Activated CD8-positive, alpha-beta memory T cell treated with anti-CD3 and anti-CD28 coated beads for 24 hours (primary cell): ENCODE results near the gene IGFALS.

Source experiments
- DNase-seq: peaks from one replicate; pipeline ENCODE4 v3.0.0-alpha.2; 2020

IGFALS gene

DNA sequence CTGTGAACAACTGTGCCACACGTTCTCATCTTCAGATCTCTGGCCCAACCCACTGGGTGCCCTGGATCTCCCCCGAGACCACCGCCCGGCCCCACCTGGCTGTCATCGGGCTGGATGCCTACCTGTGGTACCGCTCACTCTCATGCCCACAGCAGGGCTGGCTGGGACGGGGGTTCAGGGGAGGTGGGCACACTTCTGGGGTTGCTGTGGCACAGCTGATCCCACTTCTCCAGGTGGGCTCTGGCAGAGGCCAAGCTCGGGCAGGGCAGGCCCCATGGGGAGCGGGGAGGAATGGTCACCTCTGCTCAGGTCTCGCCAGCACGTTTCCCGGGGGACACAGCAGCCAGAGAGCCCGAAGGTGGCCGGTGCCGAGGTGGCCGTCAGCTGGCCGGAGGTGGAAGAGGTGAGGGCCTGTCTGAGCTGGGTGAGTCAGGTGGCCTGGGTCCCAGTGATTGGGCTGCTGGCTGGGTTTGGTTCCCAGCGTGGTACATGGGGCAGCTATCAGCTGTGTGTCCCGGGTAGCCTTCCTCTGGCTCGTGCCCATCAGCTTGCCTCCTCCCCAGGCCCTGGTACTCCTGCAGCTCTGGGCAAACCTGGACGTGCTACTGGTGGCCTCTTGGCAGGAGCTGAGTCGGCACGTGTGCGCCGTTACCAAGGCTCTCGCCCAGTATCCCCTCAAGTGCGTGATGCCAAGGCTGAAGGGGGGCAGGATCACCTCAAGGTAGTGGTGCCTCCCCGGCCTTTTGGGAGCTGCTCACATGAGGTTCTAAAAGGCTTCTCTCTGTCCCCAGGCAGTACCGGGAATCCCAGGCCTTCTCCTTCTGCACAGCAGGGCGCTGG lies 18.3 kb downstream of the IGFALS start:
- no peak for DNase-seq

- no peak for DNase-seq
Measured at GRCh38 chr16:1774448-1774780, 19.1 kb downstream of the IGFALS start.

DNA sequence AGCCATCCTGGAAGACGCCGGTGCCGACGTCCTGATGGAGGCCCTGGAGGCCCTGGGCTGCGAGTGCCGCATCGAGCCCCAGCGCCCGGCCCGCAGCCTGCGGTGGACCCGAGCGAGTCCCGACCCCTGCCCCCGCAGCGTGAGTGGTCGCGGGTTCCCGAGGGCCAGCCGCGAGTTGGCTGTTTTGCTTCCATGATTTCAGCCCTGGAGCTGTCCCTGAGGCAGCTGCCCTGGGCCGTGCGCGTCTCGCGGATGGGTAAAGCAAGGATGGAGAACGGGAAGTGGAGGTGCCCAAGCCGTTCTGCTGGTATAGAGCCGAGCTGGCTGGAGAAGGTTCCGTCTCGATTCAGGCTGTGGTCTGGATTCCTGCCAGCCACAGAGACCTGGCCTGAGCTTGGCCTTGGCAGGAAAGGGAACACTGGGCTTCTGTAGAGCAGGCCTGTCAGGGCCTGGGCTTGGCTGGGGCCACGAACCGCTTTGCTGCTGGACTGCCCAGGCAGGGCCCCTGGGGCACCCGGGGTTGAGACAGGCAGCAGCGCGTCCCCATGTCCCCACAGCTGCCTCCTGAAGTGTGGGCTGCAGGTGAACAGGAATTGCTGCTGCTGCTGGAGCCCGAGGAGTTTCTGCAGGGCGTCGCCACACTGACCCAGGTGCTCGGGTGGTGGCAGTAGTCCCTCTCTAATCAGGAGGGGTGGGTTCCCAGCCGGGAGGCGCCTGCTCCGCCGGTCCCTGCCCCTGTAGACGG lies 19.6 kb downstream of the IGFALS start:
- no peak for DNase-seq

DNA sequence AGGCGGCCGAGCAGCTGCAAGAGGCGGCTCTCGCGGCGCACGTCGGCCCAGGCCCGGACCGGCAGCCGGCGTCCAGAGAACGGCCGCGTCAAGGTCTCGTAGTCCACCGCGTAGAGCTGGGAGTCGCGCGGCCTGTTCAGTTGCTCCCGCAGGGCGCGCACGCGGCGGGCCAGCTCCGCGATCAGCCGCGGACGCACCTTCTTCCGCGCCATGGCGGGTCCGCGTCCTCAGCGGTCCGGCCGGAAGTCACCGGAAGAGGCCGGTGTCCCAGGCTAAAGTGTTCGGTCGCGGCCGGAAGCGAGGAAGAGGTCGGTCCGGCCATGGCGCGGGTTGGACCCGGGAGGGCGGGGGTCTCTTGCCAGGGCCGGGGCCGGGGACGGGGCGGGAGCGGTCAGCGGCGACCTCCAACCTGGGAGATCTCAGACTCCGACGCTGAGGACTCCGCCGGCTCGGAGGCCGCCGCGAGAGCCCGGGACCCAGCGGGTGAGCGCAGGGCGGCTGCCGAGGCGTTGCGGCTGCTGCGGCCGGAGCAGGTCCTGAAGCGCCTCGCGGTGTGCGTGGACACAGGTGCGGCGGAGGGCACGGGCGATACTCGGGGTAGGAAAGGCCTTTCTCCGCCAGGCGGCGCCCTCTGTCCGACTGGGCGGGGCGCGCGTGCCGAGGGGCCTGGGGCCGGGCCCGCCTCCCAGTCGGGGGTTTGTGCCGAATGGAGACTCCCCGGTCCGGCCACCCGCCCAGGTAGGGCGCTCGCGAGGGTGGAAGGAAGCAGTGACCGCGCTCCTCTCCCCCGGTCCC lies 20.4 kb downstream of the IGFALS start, which contains the start of gene MRPS34:
Gene MRPS34, minus strand, starts transcription at position 227 of the 795 bp plus-strand sequence. Its CDS starts 15 bp downstream, at position 212.
- peak; percentile 92 for DNase-seq

- DNase-seq, result peak; percentile 85
Measured at GRCh38 chr16:1772362-1772907, 21.1 kb downstream of the IGFALS start, which contains the start of gene EME2. TSS of gene EME2 (plus strand) at chr16:1772810. CDS start at chr16:1773228, 418 bp downstream.

GRCh38 chr16:1771864-1772361 lies 21.6 kb downstream of the IGFALS start:
- no peak for DNase-seq

DNA sequence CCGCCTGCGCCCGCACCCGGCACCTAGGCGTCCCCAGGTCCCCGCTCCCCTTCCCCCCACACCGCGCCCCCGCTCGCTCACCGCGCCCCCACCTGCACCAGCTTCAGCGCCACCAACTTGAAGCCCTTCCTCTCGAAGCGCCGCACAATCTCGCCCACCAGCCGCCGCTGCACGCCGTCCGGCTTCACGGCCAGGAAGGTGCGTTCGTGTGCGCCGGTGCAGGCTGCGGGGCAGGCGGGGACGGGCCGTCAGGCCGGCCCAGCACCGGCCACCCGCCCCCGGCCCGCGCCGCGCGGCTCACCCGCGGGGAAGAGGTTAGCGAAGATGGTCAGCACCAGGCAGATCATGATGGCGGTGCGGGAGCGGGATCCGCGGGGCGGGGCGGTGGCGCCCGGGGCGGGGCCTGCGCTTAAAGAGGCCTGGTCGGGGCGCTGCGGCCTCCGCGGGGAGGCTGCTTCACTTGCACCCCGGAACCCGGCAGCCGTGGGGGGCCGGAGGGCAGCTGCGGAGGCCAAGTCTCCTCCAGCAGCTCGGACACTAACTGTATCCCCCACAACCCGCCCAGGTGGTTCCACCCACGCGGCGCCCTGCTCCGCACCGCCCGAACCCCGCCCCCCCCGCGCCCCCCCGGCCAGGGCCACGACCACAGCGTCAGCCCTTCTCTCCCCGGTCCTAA lies 22.2 kb downstream of the IGFALS start, which contains the start of gene NME3:
Gene NME3, minus strand, starts transcription at position 356 of the 676 bp plus-strand sequence. Its CDS starts 9 bp downstream, at position 347.
- DNase-seq, result peak; percentile 91

DNA sequence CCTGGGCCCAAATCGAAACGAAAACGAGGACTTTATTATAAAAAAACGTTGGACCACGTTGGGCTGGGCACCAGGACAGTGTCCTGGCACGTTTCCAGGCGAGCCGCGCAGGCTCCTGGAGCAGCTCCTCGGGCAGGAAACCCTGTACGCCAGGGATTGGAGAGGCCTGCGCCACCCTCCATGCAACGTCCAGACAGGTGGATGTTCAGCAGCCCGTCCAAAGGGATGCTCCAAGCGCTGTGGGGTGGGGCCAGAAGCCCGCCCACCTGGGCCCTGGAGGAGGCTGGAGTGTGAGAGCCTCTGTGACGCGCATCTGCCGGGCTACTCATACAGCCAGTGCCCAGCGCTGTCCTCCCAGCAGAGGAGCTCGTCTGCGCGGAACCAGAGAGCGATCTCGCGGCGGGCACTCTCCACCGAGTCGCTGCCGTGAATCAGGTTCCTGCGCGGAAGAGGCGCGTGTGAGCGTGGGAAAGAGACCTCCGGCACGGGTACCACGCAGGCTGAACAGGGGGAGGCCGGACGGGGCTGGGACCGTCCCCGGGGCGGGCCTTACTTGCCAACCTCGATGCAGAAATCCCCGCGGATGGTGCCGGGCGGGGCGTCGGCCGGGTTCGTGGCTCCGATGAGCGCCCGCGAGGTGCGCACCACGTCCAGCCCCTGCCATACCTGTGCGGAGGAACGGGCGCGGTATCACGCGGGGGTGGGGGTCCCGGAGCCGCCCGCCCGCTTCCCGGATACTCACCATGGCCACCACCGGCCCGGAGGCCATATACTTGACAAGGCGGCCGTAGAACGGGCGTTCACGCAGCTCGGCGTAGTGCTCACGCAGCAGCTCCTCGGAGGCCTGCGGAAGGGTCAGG lies 22.9 kb downstream of the IGFALS start:
- DNase-seq, result peak; percentile 84

DNA sequence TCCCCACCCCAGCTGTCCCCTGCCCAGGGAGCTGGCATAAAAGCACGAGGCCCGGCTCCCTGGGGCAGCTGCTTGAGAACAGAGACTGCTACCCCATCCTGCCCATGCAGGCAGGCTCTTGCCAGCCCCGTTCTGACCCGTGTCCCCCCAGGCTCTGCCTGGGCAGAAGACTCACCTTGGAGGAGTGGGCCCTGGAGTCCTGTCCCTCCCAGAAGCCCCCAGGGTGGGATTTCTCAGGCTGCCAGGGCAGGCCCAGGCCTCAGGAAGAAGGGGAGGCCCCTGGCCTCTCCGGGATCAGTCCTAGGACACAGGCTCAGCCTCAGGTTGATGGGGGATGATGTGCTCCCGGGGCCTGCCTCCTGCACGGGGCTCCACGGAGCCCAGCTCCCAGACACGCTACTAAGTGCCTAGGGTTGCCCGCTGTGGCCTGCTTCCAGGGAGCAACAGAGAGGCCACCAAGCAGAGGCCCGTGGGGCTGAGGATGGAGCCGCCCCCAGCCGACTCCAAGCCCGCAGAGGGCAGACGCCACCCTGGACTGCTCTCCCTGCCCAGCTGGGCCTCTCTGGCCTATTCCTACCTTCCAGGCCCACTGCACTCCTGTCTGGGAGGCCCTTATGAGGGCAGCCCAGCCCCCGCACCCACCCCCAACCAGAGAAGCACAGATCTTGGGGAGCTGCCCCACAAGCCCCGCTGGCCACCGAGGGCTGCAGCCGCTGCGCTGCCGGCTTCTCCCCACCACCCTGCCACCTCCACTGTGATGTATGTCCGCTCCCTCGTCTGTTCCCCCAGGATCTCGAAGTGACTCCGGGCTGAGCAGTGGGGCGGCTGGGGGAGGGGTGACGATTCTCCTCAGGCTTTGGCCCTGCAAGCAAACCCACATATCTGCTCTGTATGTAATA lies 23.9 kb downstream of the IGFALS start:
- no peak for DNase-seq

DNA sequence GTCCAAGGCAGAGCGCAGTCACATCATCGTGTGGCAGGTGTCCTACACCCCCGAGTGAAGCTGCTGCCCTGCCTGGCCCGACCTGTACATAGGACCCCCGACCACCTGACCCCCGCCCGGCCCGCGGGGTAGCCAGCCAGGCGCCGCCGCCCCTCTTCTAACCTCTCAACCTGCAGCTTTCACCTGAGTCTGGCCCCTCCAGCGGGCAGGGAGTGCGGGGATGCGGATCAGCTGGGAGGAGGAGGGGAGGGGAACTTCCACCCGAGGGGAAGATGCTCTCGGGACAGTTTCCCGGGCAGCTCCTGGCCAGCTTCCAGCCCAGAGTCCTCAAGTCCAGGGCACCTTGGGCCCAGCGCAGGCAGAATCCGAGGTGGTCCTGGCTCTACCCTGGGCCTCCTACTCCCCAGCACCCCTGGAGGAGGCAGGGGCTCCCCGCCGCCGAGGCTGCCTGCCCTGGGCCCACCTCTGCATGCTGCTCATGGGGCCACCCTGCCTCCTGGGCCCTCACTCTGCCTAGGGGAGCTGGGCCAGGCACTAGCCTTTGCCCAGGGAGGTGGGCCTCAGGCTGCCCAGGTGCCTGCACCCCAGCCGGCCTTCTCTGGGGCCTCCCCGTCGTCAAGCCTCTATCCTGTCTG lies 24.6 kb downstream of the IGFALS start:
- DNase-seq, result no peak

DNA sequence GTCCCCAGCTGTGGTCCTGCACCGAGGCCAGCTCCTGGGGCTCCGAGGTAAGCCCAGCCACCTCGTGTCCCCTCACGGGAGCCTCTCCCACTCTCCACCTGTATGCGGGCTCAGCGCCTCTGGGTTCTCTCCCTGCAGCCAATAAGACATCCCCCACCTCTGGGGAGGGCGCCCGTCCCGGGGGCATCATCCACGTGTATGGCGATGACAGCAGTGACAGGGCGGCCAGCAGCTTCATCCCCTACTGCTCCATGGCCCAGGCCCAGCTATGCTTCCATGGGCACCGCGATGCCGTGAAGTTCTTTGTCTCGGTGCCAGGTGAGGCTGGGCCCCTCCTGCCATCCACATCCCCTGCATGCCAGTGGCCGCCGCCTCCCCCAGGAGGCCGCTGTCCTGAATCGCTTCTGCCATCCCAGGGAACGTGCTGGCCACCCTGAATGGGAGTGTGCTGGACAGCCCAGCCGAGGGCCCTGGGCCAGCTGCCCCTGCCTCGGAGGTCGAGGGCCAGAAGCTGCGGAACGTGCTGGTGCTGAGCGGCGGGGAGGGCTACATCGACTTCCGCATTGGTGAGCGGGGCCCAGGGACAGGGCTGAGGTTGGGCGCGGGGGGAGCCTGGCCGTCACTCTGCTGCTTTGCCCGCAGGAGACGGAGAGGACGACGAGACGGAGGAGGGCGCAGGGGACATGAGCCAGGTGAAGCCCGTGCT lies 25.3 kb downstream of the IGFALS start:
- no peak for DNase-seq

DNA sequence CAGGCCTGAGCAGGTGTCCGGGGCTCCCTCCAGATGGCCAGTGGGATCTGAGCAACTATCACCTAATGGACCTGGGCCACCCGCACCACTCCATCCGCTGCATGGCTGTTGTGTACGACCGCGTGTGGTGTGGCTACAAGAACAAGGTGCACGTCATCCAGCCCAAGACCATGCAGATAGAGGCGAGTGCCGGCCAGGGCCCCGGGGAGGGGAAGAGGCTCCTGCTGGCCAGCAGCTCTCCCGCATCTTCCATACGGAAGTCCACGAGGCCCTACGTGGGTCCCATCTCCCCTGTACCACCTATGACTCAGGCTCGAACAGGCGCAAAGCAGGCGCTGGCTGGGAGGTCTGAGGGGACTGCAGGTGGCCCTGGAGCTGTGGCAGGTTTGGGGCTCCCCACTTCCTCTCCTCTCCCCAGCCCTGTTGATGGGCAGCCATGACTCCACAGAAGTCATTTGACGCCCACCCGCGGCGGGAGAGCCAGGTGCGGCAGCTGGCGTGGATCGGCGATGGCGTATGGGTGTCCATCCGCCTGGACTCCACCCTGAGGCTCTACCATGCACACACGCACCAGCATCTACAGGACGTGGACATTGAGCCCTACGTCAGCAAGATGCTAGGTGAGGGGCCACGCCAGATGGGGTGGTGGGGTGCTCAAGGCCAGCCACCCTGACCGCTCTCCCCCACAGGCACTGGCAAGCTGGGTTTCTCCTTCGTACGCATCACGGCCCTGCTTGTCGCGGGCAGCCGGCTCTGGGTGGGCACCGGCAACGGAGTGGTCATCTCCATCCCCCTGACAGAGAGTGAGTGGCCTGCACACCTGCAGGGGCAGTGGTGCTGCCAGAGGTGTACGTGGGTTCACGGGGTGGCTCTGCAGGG lies 26.1 kb downstream of the IGFALS start:
- no peak for DNase-seq

DNA sequence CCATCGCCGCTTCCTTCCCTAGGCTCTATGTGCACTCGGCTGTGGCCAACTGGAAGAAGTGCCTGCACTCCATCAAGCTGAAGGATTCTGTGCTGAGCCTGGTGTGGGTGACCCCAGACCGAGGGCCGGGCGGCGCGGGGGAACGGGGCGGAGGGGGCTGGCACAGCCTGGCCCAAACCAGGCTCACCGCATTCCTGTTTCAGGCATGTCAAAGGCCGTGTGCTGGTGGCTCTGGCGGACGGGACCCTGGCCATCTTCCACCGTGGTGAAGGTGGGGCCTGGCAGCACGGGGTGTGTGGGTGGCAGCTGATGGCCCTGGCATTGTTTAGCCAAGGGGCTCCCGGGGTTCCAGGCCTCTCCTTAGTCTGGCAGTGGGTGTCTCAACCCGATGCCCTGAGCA lies 26.8 kb downstream of the IGFALS start:
- DNase-seq, result no peak

GRCh38 chr16:1766231-1766630 lies 27.3 kb downstream of the IGFALS start:
- DNase-seq, result no peak

DNA sequence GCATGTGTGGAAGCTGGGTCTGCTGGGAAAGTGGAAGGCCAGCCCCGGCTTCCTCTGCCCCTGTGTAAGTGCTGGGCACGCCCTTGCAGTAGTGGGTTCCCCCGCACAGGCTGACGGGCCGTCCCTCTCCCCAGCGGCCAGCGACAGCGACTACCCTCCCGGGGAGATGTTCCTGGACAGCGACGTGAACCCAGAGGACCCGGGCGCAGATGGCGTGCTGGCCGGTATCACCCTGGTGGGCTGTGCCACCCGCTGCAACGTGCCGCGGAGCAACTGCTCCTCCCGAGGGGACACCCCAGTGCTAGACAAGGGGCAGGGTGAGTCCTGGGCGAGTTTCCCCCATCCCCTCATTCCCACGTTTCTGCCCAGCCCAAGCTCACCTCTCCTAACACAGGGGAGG lies 27.7 kb downstream of the IGFALS start:
- no peak for DNase-seq

GRCh38 chr16:1764971-1765370 lies 28.5 kb downstream of the IGFALS start:
- DNase-seq, result no peak
